Epithelial cell of proximal tubule (primary cell): ENCODE data around the gene LENEP. TPM values are rescaled to one million over a fixed set of nuclear protein-coding genes. Genes with fewer than 3 reads are reported as not detected.

Experiments used
- DNase-seq: peaks from one replicate; pipeline ENCODE4 v3.0.0-alpha.2; 2011; ENCODE audit warnings: low read depth
- H3K4me3 ChIP-seq: 2 replicates; pipeline ENCODE4 v1.5.1; 2011; ENCODE audit warnings: low read depth, mild to moderate bottlenecking, low read length
- total RNA-seq: library from RNA; depleted of rRNA; stranded (reverse); fragments of >200 nt; gene quantifications from 2 replicates; pipeline ENCODE4 v1.2.3, GENCODE V29; 2015
- TF ChIP-seq, protein P1 (sequence below): conservative IDR thresholded peaks from 2 replicates; pipeline ENCODE4 v1.5.1; 2012; ENCODE audit warnings: low read depth, mild to moderate bottlenecking, low read length

The LENEP gene
- total RNA-seq, 1 donor from 2014 or later = not detected

DNA sequence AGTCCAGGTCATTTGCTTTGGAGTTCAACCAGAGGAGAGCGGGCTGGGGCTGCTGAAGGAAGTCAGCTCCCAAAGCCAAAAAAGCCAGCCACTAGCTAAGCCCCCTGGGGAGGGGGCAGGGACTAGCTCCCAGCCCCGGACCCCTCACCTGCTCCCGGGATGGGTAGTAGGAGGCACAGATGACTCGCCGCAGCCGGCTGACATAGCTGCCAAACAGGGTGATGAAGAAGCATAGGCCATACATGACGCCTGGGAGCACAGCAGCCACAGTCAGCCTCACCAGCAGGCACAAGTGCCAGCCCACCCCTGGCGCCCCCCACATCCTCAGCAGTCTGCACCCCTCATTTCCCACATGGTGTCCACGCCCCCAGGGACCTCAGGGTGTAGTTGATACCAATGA, 32.8 kb downstream of the LENEP start:
- TF ChIP-seq, protein P1, sequence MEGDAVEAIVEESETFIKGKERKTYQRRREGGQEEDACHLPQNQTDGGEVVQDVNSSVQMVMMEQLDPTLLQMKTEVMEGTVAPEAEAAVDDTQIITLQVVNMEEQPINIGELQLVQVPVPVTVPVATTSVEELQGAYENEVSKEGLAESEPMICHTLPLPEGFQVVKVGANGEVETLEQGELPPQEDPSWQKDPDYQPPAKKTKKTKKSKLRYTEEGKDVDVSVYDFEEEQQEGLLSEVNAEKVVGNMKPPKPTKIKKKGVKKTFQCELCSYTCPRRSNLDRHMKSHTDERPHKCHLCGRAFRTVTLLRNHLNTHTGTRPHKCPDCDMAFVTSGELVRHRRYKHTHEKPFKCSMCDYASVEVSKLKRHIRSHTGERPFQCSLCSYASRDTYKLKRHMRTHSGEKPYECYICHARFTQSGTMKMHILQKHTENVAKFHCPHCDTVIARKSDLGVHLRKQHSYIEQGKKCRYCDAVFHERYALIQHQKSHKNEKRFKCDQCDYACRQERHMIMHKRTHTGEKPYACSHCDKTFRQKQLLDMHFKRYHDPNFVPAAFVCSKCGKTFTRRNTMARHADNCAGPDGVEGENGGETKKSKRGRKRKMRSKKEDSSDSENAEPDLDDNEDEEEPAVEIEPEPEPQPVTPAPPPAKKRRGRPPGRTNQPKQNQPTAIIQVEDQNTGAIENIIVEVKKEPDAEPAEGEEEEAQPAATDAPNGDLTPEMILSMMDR = no peak
- no peak overlapping the region for H3K4me3 ChIP-seq
- DNase-seq = no peak

DNA sequence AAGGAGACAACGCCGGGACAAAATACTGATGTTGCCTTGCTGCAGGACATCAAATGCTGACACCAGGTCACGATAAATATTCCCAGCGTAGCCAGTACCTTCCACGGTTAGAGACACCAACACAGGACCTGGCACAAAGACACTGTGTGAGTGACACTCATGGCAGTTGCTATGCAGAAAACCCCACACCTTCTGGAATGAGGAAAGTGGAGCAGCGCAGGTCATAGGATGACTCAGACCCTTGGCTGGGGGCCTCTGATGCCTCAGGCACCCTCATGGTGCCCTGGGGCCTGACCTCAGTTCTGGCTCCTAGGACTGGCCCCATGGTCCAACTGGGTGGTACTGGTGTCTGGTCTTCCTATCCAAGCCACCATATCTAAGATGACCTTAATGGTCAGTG, 33.2 kb downstream of the LENEP start:
- H3K4me3 ChIP-seq = no peak overlapping the region
- DNase-seq = no peak
- TF ChIP-seq, protein P1 = no peak

DNA sequence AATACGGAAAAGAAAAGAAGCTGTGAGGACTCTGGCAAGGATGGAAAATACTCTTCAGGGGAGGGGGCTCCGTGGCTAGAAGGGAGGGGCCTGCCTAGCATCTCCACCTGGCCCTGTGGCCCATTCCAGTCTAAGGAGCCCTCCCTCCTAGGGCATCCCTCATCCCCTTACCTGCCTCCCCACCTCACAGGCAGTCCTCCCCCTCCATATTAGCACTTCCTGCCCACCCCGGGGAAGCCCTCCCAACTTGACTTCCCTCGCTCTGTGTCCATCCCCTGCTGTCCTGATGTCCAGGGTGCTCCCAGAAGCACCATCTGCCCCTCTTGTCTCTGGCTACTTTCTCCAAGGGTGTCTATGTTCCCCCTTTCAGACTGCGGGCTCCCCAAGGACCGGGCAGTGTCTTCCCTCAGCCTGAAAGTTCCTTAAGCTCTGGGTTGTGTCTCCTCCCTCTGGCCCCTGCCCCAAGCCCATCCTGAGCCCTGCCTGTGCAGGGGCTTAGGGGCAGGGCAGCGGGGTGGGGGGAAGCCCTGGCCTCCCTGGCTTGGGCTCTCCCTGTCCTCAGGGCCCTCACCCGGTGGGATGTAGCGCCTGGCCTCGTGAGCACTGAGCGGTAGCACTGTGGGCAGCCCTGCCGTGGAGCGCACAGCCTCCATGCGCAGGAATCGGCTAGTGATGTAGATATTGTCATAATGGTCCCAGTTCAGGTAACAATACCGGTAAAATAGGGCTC, 36.3 kb downstream of the LENEP start:
- TF ChIP-seq, protein P1 = no peak
- no peak for DNase-seq

DNA sequence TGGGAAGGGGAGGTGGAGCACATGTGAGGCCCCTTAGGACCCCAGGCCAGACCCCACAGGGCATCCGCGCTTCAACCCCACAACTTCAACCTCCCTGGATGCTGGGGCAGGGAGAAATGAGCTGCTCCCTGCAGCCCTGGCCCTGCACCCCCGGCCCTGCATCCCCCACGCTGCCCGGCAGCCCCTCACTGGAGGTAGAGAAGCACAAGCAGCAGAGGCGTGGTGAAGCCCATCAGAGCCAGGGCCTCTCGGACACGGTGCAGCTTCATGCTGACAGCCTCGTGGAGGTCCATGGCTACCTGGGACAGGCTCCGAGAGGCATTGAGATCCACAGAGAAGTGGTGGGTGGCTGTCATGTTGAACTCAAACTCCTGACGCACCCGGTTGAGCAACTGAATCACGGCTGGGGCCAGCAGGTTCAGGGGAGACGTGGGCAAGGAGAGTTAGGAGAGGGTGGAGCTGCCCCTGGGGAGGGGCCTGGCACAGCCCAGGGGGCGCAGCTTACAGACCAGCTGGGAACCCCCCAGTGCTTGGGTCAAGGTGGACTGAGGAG, 36.9 kb downstream of the LENEP start:
- TF ChIP-seq, protein P1 = no peak
- DNase-seq = no peak
- no peak overlapping the region for H3K4me3 ChIP-seq

More for the DNA sequence above, 36.3 kb downstream of the LENEP start:
- no peak overlapping the region for H3K4me3 ChIP-seq

DNA sequence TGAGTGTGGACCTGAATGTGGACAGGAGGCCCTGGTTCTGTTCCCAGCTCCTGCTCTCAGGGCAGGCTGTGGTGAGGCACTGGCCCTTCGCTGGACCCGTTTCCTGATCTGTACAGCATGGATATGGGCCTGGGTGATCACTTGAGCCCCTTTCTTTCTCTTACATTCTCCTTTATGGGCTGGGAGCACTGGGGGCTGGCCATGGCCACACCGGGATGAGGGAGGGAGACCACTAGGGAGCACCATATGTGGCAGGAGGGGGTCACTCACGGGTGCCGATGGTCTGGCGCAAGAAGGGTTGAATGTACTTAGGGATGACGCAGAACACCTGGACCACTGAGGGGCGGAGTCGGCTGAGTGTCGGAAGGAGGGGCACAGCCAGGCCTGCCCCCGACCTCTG, 37.5 kb downstream of the LENEP start:
- H3K4me3 ChIP-seq = no peak overlapping the region
- TF ChIP-seq, protein P1 = no peak
- no peak for DNase-seq

DNA sequence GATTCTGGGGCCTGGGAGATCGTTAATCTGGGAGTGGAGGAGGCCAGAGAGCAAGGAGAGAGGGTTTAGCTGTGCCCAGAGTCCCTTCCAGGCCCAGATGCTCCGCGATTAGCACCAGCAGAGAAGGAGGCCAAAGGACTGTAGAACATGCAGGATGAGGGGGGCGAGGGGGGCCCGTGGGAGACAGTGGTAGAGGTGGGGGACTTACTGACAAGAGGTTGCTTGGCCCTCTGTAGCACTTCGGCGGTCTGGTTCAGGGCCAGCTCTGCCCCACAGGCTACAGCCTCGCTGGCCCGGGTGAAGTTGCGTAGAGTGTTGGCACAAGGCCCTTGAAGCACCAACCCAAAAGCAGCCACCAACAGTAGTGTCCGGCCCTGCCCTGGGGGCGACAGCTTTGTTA, 39.5 kb downstream of the LENEP start:
- no peak overlapping the region for H3K4me3 ChIP-seq
- DNase-seq = no peak
- TF ChIP-seq, protein P1 = no peak

DNA sequence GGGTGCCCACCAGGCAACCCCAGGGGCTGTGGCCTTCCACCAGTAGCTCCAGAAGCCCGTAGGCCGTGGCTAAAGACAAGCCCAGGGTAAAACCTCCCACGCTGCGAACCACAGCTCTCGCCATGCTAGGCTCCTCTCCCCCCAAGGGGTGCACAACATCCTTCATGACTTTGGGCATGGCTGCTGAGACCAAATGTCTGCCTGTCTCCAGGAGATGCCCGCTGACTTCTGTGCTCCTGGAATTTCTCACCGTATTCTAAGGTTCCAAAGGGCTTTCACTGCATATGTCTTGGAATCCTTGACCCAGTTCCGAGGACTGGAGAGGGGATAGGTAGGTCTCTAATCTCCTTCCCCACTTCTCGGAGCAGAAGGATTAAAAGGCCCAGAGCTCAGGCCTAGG, 40.1 kb downstream of the LENEP start, which contains the start of the genes DCST1 and DCST2:
DCST1 (plus strand) TSS at position 301 of the 400 bp plus-strand sequence. CDS start 213 bp downstream, outside the sequence.
DCST2 (minus strand) TSS at position 258 of the 400 bp plus-strand sequence; CDS start at position 178, 80 bp downstream.
- no peak within 1 kb of the TSS for H3K4me3 ChIP-seq
- TF ChIP-seq, protein P1 = no peak
- no peak for DNase-seq
